Measurements from ENCODE around the gene NEAT1.
"Not testable (repeated sequence)": the region's sequence is repeated elsewhere in the genome, so short reads cannot be mapped to it uniquely, and the experiment has no call there.

NEAT1 gene

DNA sequence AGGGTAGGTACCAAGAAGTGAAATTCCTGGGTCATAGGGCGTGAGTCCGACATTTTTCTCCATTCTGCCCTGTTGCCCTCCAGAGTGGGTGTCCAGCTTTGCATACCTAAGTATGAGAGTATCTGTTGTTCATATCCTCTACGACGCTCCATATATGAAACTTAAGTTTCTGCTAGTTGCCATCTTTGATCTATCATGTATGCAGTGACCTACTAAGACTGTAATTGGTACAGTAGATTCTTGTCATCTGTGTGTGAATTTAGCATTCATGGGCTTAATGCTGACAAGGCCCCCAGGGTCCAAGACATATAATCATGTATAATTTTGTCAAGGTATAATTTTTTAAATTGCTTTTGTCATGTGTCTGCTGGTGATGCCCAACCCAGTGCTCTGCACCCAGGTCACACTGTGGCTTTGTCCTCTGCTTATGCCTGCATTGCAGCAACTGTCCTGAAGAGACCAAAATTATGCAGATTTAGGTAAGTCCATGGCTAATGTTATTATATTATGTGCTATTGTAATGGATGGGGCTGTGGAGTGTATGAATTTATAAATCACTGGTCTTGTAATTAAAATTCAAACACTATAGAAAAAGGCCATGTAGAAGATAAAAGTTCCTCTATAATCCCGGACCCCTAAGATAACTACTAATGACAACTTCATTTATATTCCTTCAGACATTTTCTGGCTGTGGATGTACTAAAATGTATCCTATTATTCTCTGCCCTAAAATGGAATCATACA is 12.2 kb downstream of the NEAT1 start:
- DNase-seq: no peak

DNA sequence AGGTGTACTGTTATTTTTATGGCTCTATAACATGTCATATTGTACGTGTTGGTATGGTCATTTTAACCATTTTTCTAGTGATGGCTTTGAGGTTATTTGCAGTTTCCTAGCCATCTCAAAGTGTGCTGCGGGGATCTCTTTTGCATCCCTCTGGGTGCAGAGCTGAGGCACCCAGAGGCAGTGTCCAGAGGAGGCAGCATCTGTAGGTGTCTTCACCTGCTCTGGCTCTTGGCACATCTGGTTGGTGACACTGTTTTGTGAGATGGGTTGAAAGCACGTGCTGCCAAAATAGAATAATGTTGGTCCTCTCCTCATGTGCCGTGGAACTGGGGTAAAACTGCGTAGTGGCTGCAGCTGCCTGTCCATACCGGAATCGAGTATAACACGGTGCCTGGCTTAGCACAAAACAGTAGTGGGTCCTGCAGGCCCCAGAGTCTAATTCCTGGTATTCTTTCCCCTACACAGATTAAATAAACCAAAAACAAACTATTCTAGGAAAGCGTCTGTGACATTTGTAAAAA is 12.9 kb downstream of the NEAT1 start:
- DNase-seq: no peak

DNA sequence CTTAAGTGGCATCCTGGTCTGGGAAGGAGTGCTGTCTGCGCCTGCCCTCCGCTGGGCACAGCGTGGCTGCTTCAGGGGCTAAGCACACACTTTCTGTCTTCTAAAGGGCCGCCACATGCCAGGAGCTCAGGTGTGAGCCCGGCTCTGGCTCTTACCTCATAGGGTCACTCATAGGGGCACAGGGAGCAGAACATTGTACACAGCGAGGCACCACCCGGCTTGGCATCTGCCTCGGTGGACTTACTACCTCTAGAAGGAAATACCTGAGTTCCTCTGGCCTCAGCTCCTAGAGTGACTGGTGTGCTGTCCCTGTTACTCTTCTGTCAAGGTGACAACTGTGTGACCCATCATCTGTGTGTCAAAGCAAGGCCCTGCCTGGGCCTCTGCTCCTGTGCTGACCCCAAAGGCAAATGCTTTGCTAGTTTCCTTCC is 13.4 kb downstream of the NEAT1 start:
- DNase-seq: no peak

DNA sequence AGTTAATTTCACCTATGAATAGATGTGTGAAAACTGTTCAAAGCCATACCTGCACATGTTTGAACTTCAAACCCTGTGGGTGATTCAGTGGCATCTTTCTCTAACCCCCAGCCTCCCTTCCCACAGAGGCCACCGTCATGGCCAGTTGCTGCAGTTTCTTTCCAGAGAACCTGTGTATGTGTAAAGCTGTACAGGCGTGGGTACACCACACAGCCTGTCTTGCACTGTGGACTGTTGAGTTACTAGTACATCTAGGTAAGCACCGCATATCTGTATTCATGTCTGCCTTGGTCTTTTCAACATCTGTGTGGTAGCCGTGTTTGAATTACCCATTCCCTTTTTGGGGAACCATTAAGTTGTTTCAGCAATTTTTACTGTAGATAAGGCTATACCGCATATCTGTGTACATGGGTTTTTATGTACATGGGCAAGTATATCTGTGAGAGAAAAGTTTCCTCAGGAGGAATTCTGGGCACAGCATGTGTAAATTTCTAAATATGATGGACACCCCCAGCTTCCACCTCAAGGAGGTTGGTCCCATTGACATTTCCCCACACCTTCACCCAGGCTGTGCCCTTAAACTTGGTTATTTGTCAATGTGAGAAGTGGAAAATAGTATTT is 13.9 kb downstream of the NEAT1 start:
- DNase-seq: no peak

DNA sequence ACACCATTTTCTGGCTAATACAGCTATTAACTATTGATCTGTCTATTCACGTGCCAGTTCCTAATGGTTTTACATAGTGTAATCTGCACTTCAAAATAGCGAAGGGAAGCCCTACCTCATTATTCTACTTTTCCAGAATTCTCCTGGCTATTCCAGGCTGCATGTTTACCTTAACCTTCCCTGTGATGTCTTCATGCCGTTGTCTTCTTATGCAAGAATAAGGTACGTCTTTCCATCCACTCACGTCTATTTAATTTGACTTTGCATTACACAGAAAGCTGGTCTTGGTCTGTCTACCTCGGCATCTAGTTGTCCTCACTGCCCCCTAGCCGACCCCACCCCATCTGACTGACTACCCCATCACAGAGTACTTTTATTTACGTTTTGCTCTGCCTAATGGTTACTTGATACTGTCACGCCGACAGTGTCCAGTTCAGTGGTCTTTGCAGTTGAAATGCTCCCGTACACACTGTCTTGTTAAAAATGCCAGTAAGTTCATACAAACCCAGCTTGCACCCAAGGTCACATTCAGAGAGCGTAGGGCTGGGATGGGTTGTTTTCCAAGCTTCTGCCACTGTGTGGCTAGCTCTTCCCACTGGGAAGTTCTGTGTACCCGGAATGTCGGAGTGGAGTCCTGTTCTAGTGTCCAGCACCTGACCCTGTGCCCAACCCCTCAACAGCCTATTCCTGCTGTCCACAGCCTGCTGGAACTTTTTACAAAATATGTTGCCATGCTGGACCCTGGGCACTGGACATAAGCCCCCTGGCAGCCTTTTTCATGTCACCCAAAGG is 15.0 kb downstream of the NEAT1 start:
- no peak for DNase-seq

DNA sequence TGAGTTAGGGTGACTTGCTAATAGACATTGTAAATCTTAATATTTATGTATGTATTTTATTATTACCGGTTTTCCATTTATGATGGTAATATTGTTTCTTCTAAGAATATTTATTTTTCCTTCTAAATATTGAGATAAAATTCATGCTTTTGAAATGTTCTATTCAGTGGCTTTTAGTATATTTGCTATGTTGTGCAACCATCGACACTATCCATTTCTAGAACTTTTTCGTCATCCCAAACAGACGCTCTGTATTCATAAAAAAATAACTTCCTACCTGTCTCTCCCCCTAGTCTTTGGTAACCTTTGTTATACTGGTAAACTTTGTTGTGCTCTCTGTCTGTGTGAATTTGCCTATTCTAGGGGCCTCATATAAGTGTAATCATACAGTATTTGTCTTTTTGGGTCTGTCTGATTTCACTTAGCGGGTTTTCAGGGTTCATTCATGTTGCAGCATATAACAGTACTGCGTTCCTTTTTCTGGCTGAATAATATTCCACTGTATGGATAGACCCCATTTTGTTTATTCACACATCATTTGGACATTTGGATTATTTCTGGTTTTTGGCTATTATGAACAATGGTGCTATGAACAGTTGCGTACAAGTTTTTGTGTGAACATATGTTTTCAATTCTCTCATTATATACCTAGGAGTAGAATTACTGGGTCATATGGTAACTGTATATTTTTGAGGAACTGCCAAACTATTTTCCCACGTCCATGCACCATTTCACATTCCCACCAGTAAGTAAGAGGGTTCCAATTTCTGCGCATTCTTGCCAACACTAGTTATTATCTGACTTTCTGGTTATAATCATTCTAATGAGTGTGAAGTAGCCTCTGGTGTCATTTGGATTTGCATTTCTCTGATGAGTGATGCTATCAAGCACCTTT is 15.9 kb downstream of the NEAT1 start:
- DNase-seq: no peak

DNA sequence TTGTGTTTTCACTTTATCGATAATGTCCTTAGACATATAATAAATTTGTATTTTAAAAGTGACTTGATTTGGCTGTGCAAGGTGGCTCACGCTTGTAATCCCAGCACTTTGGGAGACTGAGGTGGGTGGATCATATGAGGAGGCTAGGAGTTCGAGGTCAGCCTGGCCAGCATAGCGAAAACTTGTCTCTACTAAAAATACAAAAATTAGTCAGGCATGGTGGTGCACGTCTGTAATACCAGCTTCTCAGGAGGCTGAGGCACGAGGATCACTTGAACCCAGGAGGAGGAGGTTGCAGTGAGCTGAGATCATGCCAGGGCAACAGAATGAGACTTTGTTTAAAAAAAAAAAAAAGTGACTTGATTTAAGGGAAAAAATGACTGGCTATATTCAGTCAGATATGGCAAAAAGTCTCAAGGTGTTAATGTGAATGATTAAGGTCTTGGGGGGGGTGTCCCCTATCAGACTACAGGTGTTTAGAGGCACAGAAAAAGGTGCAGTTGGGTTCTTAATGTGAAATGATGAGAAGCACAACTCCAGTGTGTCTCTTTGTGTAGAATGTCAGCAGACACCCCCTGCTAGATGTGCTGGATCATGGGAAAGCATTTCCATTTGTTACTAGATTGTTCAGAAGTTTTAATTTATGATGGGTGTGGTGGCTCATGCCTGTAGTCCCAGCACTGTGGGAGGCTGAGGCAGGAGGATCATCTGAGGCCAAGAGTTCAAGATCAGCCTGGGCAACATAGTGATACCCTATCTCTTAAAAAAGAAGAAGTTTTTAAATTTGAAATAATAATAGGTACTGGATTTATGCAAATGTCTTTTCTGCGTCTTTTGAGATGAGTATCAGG is 17.0 kb downstream of the NEAT1 start:
- DNase-seq: no peak

DNA sequence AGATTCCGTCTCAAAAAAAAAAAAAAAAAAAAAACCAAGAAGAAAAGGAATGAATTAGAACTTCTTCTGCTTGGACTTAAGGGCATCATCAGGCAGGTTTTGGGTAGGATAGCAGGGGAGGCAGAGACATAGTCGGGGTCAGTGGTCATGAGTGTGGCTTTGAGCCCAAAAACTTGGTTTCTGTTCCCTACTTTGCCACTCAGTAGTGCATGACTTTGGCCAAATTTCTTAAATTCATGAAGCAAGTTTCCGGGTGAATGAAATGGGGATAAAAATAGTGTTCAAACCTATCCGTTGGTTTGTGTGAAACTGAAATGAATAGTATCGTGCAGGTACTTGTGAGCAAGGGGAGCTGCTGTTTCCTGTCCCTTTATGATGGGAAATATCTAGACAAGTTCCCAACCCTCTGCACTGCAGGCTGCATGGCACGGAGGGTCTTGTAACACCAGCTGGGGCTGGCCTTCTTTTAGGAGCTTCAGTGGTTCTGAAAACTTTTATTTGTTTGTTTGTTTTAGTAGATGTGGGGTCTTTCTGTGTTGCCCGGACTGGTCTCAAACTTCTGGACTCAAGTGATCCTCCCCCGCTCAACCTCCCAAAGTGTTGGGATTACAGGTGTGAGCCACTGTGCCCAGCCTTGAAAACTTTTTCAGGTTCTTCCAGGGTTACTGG is 18.4 kb downstream of the NEAT1 start:
- DNase-seq: peak in 1 of 5 experiments; percentile 51

DNA sequence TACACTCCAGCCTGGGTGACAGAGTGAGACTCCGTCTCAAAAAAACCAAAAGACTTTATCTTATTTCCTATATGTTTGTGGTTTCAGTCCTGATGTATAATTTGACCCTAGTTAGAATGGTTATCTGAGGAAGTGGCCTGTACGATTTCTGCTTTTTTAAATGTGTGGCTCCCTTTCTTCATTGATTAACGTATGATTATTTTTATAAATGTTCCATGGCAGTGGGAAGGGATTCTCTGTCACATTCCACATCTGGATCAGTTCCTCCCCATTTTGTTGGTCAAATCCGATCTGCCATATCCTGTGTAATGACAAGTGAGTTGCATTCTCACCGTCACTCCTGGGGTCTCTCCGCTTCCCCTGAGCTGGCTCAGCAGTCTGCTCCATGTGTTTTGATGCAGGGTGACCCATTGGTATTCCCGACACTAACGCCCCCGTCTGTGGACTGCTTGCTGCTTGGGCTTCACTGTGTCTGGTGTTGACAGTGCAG is 20.3 kb downstream of the NEAT1 start:
- DNase-seq: peak in 1 of 5 experiments; percentile 26

DNA sequence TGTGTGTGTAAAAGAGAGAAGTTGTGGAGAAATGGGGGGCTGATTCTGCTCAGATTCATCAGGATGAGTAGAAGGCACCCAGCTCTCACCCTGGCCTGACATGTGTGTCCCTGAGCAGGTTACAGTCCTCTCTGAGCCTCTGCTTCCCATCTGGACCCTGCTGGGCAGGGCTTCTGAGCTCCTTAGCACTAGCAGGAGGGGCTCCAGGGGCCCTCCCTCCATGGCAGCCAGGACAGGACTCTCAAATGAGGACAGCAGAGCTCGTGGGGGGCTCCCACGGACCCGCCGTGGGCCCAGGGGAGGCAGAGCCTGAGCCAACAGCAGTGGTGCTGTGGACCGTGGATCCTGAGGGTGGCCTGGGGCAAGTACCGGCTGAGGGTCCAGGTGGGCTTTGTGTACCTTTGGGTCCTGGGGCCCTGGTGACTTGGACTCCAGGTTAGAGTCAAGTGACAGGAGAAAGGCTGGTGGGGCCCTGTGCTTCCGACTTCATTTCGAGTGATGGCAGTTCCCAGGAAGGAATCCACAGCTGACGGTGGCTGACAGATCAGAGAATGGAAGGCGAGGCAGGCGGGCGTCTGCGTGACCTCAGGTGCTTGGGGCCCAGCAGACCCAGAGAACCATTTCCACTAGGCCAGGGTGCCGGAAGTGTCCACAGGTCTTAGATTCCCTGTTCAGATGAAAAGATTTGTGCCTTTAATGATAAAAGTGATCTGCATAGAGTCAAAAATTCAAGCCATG is 21.9 kb downstream of the NEAT1 start:
- peak in 1 of 5 experiments; percentile 40 for DNase-seq

DNA sequence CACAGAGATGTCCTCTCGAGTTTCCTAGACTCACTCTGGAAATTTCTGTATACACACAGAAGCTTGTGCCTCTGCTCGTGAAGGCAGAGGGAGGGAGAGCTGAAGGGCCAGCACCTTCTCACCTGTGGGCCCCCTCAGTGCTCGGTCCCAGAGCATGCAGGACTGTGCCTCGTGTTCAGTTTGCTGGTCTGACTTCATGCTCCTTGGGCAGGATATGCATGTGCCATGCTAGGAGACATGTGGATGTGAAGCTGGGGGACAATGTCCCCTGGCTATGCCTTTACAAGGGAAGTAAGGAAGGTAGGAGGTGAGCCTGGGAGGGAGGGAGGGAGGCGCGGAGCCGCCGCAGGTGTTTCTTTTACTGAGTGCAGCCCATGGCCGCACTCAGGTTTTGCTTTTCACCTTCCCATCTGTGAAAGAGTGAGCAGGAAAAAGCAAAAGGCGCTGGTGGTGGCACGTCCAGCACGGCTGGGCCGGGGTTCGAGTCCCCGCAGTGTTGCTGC is 22.6 kb downstream of the NEAT1 start:
- peak in 1 of 5 experiments; percentile 43 for DNase-seq

DNA sequence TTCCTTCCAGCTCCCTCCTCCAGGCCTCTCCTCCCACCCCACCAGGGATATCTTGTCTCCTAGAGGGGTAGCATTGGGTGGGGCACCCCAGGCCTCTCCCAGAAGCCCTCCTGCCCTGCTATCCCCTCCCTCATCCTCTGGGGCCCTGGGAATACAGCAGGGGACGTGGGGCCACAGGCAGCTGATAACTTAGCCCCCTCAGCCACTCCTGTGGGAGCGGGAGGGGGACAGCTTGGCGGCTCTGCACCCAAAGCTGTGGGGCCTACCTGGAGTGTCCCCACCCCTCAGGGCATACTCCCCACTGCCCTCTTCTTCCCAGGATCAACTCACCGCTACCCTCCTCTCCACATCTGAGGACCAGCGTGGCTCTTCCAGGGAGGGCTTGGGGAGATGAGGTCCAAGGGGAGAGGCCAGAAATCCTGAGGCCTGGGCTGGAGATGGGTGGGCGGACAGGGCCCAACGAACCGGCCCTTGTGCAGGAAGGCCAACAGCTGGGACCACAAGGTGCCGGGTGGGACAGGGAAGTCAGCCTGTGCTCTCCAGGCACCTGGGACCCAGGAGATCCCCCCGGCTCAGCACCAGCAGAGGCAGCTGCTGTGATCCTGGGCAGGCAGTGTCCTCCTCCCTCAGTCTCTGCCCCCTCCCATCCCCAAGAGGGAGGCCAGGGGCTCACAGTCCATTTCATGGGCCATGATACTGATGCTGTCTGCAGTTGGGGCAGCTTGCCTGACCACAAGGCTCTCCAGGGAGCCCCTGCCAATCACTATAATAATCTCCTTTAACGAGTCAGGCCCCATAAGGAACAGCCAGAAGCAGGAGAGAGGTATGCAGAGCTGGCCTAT is 23.2 kb downstream of the NEAT1 start:
- peak in 1 of 5 experiments; percentile 49 for DNase-seq

DNA sequence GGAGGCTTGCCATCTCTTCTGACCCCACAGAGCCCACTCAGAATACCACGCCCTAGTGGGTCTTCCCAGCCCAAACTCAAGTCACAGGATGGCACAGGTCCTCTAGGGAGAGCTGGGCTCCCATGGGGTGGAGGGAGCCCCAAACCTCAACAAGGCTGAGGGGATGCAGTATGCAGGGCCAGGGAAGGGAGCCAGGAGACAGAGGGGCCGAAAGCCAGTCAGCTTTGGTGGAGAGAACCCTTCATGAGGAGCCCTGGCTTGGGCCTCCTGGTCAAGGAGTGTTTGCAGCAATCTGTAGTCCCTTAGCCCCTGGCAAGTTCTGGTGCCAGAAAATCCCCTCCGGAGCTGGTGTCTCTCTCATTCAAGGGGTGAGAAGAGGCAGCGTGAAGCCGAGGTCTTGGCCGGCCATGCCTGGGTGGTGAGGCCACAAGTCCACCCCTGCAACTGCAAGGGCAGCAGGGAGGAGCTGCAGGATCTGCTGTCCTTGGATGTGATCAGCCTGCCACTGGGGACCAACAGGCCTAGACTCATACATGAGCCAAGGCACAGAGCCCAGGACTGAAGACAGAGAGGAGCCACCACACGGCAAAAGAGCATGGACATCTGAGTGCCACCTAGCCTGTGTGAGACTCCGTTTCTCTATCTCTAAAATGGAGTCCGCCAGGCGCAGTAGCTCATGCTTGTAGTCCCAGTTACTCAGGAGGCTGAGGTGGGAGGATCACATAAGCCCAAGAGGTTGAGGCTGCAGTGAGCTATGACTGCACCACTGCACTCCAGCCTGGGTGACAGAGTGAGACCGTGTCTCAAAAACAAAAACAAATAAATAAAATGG is 24.1 kb downstream of the NEAT1 start:
- DNase-seq: no peak

DNA sequence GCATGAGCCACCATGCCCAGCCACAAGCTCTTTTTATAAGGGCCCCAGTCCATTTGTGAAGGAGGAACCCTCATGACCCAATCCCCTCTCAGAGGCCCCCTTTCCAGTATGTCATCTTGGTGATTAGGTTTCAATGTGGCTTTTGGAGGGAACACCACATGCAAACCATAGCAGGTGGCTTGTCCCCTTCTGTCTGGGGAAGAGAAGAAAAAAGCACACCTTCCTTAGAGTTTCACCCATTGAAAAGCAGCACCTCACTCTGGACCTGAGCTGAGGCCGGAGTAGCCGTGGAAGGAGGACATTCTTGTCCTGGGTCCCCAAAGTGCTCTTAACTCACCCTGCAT is 25.4 kb downstream of the NEAT1 start:
- DNase-seq: no peak

DNA sequence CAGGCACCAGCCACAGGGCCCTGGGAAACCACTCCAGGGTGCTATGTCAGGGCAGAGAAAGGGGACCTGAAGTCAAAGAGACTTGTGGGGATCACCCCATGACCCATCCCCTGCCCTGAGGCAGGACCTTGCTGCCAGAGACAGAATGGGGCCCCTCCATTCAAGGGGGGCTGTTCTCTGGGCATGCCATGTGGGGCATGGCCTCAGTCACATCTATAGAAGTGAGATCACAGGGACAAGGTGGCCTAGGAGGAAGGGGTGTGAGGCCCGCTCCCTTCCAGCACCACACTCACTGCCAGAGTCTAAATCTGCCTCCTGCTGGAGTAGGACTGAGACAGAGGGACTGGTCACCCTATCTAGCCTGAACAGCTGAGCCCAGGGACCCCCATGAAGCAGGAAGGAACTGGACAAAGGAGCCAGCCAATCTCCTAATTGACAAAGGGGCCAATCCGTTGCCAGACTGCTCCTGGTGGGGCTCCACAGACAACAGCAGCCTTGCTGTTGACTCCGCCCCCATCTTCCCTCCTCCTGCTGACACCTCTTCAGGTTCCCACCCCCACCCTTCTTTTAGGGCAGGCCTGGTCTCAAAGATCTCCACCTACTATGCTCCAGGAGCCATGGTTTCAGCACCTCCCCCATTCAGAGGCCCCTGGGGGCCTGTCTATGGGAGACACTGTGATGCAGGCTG is 26.0 kb downstream of the NEAT1 start:
- peak in 1 of 5 experiments; percentile 43 for DNase-seq

DNA sequence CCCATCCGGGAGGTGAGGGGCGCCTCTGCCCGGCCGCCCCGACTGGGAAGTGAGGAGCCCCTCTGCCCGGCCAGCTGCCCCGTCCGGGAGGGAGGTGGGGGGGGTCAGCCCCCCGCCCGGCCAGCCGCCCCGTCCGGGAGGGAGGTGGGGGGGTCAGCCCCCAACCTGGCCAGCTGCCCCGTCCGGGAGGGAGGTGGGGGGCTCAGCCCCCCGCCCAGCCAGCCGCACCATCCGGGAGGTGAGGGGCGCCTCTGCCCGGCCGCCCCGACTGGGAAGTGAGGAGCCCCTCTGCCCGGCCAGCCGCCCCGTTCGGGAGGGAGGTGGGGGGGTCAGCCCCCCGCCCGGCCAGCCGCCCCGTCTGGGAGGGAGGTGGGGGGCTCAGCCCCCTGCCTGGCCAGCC is 28.7 kb downstream of the NEAT1 start:
- DNase-seq: not testable (repeated sequence)

DNA sequence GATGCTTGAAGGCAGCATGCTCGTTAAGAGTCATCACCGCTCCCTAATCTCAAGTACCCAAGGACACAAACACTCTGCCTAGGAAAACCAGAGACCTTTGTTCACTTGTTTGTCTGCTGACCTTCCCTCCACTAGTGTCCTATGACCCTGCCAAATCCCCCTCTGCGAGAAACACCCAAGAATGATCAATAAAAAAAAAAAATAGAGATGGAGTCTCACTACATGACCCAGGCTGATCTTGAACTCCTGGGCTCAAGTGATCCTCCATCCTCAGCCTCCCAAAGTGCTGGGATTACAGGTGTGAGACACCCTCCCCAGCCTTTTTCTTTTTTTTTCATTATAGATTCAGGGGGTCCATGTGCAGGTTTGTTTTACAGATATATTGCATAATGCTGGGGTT is 29.7 kb downstream of the NEAT1 start:
- DNase-seq: not testable (repeated sequence)
